ENCODE measurements around the gene PDE6D. TPM values are rescaled to one million over a fixed set of nuclear protein-coding genes. Genes with fewer than 3 reads are reported as not detected.

The PDE6D gene
- total RNA-seq, 1 experiment from 2014 or later: 20.0 TPM

DNA sequence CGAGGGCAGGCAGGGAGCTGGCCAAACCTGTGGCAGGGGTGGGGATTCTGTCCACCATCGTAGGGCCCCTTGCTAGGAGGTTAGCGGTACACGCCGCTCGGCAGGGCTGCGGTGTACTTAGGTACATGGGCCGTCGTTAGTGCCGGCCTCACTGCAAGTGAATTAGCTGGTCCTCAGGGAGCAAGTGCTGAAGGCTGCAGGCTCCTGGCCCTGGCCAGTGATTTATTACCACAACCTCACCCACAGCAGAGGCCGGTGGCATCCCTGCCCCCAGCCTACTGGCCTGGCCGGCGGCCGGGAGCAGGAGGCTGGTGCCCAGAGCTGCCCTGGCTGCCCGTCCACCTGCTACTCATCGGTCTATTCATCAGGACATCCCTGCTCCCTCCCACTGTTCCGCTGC lies 92.4 kb downstream of the PDE6D start:
- no peaks in the 10 kb centered on the region for H3K9me3 ChIP-seq (replicated peaks)
- peaks cover 7% of the 10 kb centered on the region; the same call in 1 of the 2 replicates for H3K27me3 ChIP-seq
- H3K4me1 ChIP-seq: no peaks in the 10 kb centered on the region
- no peak overlapping the region for H3K4me3 ChIP-seq
- no peak for DNase-seq
- H3K36me3 ChIP-seq: no peaks in the 10 kb centered on the region
- H3K27ac ChIP-seq: no peak overlapping the region

DNA sequence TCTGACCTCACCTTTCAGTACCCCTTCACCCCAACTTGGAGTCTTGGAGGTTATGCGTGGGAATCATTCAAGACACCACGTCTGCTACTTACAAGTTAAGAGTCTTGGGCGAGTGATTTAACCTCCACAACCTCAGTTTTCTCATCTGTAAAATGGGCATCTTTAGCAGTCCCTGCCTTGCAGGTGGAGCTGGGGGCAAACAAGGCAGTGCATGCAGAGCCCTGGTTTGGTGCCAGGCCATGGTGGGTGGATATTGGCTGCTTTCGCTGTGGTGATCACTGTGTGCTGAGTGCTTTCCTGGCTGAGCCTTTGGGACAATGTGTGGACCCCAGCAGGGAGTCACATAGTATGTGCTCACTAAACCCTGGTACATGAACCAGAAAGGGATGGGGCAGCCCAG lies 93.1 kb downstream of the PDE6D start:
- H3K4me3 ChIP-seq: no peak overlapping the region
- H3K9me3 ChIP-seq (replicated peaks): no peaks in the 10 kb centered on the region
- no peak overlapping the region for H3K27ac ChIP-seq
- DNase-seq: no peak
- H3K27me3 ChIP-seq: peaks cover 7% of the 10 kb centered on the region; the same call in 1 of the 2 replicates
- no peaks in the 10 kb centered on the region for H3K36me3 ChIP-seq
- H3K4me1 ChIP-seq: no peaks in the 10 kb centered on the region

DNA sequence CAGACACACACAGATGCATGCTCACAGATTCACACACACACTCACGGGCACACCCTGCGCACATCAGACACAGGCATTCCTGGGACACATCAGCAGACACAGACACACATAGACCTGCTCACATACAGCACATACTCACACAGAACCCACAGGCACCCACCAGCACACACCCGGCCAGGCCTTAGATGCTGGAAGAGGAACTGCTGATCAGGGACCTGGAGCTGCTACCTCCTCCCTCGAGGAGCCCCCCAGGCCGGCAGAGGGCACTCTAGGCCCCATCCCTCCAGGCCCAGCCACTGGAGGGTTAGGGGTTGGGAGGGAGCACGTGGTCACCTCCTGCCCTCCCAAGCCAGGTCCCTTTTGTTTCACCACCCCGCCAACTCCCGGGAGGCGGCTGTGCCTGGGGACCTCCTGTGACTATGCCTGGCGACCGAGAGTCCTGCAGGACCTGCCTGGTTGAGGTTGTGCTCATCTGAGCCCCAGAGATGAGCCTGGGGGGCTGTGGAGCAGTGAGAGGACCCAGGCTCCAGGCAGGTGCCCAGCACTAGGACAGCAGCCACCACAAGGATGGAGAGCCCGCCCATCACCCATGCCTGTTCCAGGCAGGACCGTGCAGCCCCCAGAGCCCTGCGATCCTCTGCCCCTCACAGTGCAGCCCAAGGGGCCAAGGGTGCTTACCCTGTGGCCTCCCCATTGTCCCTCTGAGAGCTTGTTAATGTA lies 93.8 kb downstream of the PDE6D start:
- Histone ChIP-seq H3K4me3 (no peak overlapping the region), H3K27ac (no peak overlapping the region), H3K9me3 (replicated peaks) (no peaks in the 10 kb centered on the region), H3K4me1 (no peaks in the 10 kb centered on the region), H3K27me3 (peaks cover 7% of the 10 kb centered on the region; the same call in 1 of the 2 replicates), H3K36me3 (no peaks in the 10 kb centered on the region)
- peak; percentile 80 to 87 for DNase-seq

DNA sequence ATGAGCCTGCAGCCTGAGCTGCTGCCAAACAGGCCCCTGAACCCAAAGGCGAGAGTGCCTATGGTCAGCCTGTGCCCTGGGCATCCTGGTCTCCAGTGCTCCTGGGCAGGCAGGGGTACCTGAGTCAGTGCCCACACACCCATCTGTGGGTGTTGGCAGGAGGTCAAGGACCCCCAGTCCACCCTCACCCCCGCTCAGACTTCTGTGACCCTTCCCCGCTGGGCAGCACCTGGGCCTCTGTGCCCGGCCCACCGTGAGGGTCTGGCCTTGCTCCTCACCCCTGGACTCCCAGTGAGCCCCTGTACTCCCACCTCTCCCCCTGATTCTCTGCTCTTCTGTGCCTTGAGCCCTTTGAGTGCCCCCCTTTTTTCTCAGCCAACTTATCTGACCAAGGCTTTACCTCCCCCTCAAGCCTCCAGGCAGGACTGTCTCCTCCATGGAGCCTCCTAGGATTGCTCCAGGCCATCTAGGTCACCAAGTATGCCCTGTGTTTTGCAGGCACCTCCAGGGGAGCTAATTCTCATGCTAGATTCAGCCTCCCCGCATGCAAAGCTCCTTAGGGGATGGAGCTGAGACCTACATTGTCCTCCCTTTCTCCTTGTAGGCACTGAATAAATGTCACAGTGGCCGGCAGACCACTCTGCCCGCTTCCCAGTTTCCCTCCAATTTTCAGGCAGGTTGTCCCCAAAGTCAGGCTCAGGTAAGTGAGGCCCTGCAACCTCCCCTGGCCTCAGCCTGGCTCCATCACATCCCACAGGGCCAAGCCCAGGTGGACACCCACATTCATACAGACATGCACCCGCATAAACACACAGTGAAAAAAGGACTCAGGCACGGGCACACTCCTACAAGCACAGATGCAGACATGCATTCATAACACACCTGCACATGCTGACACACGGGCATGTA lies 94.6 kb downstream of the PDE6D start:
- H3K36me3 ChIP-seq: no peaks in the 10 kb centered on the region
- no peaks in the 10 kb centered on the region for H3K9me3 ChIP-seq (replicated peaks)
- H3K4me1 ChIP-seq: peaks cover 5% of the 10 kb centered on the region; the same call in 1 of the 2 replicates
- H3K27ac ChIP-seq: no peak overlapping the region
- peaks cover 7% of the 10 kb centered on the region; the same call in 1 of the 2 replicates for H3K27me3 ChIP-seq
- no peak for DNase-seq
- no peak overlapping the region for H3K4me3 ChIP-seq

DNA sequence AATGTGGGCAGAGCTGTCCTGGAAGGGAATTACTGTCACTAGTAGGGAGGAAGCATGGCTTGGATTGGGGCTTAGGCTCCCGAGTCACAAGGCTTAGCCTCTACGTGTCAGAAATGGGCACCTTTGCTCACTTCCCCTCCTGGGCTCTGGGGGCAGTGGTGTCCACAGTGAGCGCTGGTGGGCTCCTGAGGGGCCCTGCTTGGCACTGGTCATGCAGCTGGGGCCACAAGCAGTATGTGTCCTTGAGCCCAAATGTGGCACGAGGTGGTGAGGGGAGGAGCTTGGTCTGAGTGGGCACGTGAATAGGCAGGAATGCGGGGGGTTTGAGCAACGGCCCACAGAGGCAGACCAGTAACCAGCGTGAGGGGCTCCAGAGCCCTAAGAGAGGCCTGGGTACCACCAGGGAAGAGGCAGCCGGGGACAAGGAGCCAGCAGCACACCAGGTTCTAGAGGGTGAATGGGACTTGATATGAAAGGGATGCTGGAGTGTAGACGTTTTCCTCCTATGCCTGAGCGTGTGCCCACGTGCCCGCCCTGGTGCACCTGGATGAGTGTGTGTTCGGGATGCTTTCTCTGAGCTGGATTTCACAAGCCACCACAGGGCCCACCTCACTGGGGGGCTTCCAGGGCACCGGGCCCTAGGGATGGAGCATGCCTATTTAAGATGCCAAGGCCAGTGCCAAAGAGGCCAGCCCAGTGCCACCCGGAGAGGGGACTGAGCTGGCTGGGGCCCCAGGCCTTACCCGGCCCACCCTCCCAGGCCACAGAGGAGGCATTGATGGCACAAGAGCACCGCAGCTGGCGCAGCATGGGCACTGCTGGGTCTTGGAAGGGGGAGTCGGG lies 95.5 kb downstream of the PDE6D start:
- no peaks in the 10 kb centered on the region for H3K9me3 ChIP-seq (replicated peaks)
- no peak for DNase-seq
- H3K4me3 ChIP-seq: no peak overlapping the region
- H3K27me3 ChIP-seq: peaks cover 7% of the 10 kb centered on the region; the same call in 1 of the 2 replicates
- no peak overlapping the region for H3K27ac ChIP-seq
- peaks cover 5% of the 10 kb centered on the region; the same call in 1 of the 2 replicates for H3K4me1 ChIP-seq
- no peaks in the 10 kb centered on the region for H3K36me3 ChIP-seq

DNA sequence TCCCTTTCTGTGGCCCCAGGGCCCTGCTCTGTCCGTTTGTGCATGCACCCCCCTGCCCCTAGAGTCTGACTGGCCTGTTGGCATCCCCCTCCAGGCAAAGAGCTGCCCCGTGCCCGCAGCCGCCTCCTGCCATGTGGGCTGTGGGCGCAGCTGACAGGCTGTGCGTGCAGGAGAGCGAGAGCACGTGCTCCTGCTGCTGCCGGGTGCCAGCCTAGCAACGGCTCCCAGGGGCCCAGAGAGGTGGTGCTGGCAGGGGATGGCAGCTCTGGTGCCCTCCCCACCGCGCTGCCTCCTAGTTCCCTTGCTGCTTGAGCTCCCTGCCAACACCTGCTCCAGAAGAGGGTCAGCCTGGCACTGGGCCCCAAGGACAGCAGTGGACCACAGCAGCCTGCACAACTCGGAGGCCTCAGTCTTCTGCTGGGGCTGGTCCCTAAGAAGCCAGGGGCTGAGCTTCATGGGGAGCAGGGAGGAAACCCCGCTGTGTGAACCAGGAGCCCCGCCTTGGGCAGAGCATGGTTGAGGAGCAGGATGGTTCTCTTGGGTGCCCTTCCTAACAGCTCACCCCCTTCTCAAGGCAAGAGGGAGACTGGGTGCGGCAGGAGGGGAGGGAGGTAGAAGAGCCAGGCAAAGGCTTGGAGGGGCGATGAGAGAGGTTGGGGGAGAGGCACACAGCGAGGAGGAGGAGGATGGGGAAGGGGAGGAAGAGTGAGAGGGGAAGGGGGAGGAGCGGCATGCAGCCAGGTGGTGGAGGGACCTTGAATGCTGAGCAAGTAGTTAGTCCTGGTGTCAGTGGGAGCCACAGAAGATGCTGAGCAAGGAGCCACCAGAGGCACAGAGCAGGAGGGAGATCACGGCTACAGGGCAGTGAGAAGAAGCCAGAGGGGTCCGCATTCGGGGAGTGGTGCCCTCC lies 96.5 kb downstream of the PDE6D start:
- Histone ChIP-seq H3K4me3 (no peak overlapping the region), H3K27ac (no peak overlapping the region), H3K36me3 (no peaks in the 10 kb centered on the region), H3K4me1 (peaks cover 5% of the 10 kb centered on the region; the same call in 1 of the 2 replicates), H3K27me3 (peaks cover 4% of the 10 kb centered on the region; the same call in 1 of the 2 replicates), H3K9me3 (replicated peaks) (no peaks in the 10 kb centered on the region)
- no peak for DNase-seq

DNA sequence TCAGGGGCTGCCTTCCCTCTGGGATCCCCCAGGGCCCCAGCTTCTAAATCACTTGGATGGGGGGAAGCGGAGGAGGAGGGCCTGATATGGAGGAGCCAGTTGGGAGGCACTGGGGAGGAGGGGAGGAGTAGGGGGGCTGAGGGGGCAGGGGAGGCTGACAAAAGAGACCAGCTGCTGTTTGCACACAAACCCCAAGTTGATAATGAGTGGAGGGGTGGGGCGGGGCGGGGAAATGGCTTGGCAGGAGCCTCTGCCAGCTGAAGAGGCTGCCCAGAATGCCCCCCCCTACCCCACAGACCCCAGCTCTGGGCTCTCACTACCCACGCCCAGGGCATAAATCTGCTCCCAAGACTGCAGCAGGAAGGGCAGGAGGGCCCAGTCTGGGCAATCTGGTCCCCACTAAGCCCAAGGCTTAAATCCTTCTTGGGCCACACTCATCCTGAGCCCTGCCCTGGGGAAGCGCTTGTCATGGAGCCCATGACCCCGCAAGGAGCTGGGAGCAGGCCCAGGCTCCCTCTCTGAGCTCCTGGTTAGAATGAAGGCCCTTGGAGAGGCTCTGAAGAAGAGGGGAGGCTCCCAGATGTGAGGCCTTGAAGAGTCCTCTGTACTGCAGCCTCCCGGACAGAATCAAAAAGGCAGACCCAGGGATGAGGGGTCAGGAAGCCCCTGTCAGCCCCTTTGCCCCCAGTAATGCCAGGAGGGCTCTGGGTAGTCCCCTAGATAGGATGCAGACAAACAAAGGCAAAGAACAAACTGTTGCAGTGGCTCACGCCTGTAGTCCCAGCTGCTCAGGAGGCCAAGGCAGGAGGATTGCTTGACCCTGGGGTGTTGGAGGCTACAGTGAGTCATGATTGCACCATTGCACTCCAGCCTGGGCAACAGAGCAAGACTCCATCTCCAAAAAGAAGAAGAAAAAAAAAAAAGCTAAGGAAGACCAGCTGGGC lies 97.5 kb downstream of the PDE6D start:
- no peak for DNase-seq
- Histone ChIP-seq H3K36me3 (no peaks in the 10 kb centered on the region), H3K4me1 (peaks cover 5% of the 10 kb centered on the region; the same call in 1 of the 2 replicates), H3K9me3 (replicated peaks) (no peaks in the 10 kb centered on the region), H3K27ac (no peak overlapping the region), H3K4me3 (no peak overlapping the region), H3K27me3 (no peaks in the 10 kb centered on the region)

DNA sequence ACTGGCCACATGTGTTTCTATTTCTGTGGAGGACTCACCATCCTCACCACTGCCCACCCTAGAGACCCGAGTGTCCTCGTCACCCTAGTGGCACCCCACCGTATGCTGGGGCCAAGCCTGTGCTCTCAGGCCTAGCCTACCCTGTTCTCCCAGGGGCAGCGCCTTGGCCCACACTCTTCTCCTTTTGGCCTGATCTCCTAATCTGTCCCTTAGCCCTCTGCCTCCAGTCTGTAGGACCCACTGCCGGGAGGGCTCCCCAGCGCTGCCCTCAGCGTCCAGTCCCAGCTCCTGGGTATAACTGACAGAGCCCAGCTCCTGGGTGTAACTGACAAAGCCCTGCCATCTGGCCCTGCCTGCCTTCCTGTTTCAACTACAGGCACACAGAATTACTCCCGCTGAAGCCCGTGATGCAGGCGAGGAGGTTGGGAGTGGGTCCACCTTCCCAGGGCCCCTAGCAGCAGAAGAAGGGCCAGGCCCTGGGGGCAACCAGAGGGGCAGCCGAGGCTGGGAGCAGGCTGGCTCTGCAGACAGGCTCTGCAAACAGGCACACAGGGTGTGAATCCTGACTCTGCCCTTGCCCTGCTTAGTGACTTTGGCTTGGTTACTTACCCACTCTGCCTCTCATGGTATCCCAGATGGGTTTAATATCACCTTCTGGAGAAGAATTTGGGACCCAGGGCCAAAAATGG lies 98.3 kb downstream of the PDE6D start:
- Histone ChIP-seq H3K4me1 (peaks cover 5% of the 10 kb centered on the region; the same call in 1 of the 2 replicates), H3K9me3 (replicated peaks) (no peaks in the 10 kb centered on the region), H3K4me3 (no peak overlapping the region), H3K36me3 (no peaks in the 10 kb centered on the region), H3K27ac (no peak overlapping the region), H3K27me3 (no peaks in the 10 kb centered on the region)
- no peak for DNase-seq

Other genes with a start within 250 kb of the PDE6D start
- not detected in 2 replicates for gene TEX44, start 188.4 kb downstream of the PDE6D start, total RNA-seq (2014; rRNA removed; shearing (Covaris generic))
- gene PTMA, start 72.8 kb downstream of the PDE6D start, total RNA-seq (2014; rRNA removed; shearing (Covaris generic)): 1,694 and 1,855 TPM in 2 replicates
- 42.9 and 45.9 TPM in 2 replicates for gene COPS7B, start 5.2 kb upstream of the PDE6D start, total RNA-seq (2014; rRNA removed; shearing (Covaris generic))
- 6.7 and 8.5 TPM in 2 replicates for gene NPPC, start 145.1 kb upstream of the PDE6D start, total RNA-seq (2014; rRNA removed; shearing (Covaris generic))
- 23.1 and 33.2 TPM in 2 replicates for gene DIS3L2, start 180.4 kb upstream of the PDE6D start, total RNA-seq (2014; rRNA removed; shearing (Covaris generic))

Data from SJCRH30 (cell line).